LHCN-M2 (cell line): Measurements from ENCODE around the gene MEGF11. TPM values are rescaled to one million over a fixed set of nuclear protein-coding genes. Genes with fewer than 3 reads are reported as not detected.

Source experiments
- DNase-seq: peaks from one replicate; pipeline ENCODE4 v3.0.0-alpha.2; 2012; ENCODE audit warnings: low read depth
- polyA plus RNA-seq: library from polyadenylated mRNA; unstranded; fragments of >200 nt; gene quantifications from one replicate; pipeline ENCODE4 v1.2.1, GENCODE V29; 2012; ENCODE audit warnings: missing spikeins
- total RNA-seq: library from RNA; depleted of rRNA; stranded (reverse); fragments of >200 nt; gene quantifications from 2 replicates; pipeline ENCODE4 v1.2.3, GENCODE V29; 2014; rRNA removed

Gene MEGF11
- not detected in 2 replicates for total RNA-seq
- 0.10 TPM for polyA plus RNA-seq

DNA sequence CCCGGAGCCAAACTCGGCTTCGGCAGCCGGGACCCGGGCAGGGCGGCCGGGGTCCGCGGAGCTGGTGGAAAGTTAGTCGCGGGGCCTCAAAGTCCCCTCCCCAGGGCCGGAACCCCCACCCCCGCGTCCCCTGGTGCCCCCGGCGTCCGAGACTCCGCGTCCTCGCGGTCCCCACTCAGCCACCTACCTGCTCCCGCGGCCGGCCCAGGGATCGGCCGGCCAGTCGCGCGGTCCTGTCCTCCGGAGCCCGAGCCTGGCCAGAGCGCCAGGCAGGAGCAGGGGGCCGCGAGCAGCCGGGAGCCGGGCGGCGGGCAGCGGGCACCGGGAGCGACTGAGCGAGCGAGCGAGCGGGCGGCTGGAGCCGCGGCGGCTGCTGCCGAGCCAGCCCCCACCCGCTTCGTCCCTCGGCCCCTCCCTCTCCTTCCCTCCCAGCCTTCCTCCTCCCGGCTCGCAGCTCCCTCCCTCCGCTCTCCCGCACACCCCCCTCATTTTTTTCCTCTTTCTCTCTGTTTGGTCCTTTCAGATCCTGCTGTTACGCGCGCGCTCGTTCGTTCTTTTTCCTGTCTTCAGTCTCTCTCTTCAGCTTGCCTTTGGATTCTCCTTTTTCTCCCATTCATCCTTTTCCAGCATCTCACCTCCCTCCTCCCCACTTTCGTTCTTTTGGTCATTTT lies at the start of gene MEGF11:
MEGF11 (minus strand) TSS at position 333 of the 671 bp plus-strand sequence. CDS start 125,347 bp downstream, outside the sequence.
- DNase-seq: no peak

DNA sequence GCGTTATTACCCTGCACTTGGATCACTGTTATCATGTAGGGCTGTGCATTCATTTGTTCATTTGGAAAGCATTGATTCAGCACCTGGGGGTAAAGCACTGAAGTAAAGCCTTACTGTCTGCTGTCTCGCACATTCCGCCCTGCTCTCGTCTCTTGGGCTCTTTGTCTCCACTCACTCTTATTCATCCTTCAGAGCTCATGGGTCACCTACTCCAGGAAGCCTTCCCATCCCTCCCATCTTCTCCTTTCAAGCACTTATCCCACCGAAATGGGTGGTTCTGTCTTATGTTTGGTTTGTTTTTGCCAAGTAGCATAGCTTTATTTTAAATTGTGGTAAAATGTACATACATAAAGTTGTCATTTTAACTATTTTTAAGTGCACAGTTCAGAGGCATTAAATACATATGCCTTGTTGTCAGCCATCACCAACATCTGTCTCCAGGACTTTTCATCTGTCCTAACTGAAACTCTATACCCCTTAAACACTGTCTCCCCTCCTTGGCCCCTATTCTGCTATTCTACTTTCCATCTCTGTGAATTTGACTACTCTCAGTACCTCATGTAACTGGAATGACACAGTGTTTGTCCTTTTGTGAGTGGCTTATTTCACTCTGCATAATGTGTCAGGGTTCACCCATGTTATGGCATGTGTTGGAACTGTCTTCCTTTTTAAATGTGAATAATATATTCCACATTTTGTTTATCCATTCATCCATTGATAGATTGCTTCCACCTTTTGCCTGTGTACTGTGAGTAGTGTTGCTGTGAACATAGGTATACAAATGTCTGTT lies 49.1 kb upstream of the MEGF11 start:
- no peak for DNase-seq

DNA sequence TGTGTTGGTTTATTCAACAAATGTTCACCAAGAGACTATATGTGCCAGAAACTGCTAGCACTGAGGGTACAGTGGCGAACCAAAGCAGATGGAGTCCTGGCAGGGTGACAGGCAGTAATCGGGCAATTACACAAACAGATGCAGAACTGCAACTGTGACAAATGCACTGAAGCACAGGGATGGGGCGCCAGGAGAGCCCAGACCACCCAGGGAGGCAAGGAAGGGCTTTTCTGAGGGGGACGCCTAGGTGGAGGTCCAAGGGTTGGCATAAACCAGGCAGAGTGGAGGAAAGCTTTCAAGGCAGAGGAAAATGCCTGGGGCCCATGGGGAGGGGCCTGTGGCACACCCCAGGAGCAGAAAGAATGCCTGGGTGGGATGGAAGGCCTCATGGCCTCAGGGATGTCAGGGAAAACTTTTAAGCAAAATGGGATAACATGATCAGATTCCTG lies 45.3 kb upstream of the MEGF11 start:
- DNase-seq: no peak

DNA sequence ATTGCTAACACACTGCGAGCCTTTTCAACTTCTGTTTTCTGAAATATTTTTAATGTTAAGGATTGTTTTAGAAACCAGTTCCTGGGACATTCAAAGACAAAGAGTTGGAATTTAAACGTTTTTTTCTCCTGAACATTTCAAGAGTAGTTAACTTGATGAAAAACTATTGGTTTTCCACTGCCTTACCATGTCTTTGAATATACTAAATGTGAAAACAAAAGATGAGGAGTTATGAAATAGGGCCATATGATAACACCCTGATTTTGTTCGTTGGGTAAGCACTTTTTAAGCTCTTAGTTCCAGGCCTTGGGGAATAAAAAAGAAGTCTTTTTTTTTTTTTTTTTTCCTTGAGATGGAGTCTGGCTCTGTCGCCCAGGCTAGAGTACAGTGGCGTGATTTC lies 42.6 kb upstream of the MEGF11 start:
- no peak for DNase-seq

DNA sequence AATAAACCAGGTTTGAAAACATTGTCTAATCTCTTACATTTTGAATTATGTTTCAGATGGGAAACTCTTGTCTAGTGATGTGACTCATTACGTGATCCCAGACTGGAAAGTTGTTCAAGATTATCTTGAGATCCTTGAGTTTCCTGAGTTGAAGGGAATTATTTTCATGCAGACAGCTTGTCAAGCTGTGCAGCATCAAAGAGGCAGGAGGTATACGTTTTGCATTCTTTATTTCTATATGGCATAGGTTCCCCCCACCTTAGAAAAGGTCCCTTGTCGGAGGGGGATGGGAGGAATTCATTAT lies 41.3 kb upstream of the MEGF11 start:
- DNase-seq: peak; percentile 39

DNA sequence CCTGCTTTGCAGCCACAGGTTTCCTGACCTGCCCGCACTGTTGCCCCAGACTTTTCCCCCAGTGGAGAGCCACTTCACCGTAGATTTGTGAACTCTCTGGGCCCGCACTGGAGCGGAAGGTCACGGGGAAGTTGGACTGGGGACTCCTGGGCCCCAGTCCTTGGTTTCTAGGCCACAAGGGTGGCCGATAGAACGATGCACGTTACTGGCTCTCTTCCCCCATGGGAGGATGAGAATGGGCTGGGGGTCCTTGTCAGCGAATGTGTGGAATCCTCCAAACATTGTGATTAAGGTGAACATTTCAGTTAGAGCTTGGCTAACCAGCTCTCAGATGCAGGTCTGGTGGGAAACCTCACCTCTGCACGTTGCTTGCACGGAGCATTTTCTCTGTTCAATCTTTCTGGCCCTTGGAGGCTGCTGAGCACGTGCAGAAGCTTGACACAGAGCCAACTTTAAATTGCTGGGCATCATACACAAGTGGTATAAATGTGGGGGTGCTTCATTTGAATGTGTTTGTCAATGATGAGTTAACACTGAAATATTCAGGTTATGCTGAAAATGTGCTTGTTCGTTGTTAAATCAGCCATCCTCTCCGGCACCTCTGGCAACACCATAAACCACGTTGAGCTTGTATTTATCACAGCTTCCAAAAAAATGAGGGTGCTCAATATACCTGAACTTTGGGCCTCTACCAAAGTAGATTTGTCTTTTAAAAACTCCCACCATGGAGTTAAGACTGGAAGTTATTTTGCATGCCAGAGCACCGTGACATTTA lies 40.8 kb upstream of the MEGF11 start:
- peak; percentile 81 for DNase-seq

DNA sequence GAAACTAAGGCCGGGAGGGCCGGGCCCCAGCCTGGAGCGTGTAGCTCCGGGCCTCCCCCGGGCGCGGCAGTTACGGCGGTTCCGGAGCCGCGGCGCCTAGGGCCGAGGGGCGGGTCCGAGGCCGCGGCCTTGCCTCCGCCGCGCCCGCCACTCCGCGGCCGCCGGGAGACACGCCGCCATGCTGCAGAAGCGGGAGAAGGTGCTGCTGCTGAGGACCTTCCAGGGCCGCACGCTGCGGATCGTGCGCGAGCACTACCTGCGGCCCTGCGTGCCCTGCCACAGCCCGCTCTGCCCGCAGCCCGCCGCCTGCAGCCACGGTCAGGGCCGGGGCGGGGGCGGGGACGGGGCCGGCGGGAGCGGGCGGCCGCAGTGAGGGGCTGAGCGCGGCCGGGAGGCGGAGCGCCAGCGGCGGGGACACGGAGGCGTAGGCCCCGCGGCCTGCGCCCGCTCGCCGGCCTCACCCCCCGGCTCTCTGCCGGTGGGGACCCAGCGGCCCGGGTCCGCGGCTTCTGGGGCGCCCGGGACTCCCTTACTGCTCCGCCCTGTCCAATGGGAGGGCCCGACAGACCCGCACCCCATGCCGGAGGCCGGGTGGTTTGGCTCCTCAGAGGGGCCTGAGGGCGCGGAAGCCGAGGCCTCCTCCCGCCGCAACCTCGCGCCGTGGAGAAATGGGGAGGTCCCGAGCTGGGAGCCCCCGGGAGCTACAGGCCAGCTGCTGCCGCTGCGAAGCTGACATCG lies 40.0 kb upstream of the MEGF11 start, which contains the start of gene DIS3L:
DIS3L (plus strand) TSS at position 150 of the 738 bp plus-strand sequence; CDS start at position 179, 29 bp downstream.
- DNase-seq: peak; percentile 39

DNA sequence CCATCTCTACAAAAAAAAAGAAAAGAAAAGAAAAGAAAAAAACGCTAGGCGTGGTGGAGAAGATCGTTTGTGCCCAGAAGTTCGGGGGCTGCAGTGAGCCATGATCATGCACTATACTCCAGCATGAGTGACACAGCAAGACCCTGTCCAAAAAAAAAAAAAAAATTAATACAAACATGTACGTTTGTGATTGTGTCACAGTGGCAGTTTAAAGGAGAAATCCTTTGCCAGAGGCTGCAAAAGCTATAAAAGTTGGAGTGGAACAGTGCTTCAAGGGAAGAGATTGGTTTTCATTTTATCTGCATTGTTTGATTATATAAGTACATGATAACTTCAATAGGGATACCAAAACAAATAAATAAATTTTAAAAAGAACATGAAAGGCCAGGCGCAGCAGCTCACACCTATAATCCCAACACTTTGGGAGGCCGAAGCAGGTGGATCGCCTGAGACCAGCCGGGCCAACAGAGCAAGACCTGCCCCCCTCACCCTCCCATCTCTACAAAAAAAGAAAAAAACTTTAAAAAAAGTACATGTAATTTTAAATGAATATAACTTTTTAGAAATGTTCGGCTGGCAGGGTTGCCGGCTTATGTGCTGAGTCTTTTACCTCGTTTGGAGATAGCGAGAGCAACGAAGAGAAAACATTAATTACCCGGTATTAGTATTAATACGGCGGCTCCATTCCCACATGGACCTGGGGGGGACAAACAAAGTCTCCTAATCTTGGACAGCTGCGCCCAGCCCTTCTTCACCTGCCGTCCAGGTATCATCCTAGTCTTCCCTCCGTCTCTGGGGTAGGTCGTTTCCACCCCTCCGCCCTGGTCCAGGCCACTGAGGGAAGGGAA lies 39.2 kb upstream of the MEGF11 start:
- no peak for DNase-seq

DNA sequence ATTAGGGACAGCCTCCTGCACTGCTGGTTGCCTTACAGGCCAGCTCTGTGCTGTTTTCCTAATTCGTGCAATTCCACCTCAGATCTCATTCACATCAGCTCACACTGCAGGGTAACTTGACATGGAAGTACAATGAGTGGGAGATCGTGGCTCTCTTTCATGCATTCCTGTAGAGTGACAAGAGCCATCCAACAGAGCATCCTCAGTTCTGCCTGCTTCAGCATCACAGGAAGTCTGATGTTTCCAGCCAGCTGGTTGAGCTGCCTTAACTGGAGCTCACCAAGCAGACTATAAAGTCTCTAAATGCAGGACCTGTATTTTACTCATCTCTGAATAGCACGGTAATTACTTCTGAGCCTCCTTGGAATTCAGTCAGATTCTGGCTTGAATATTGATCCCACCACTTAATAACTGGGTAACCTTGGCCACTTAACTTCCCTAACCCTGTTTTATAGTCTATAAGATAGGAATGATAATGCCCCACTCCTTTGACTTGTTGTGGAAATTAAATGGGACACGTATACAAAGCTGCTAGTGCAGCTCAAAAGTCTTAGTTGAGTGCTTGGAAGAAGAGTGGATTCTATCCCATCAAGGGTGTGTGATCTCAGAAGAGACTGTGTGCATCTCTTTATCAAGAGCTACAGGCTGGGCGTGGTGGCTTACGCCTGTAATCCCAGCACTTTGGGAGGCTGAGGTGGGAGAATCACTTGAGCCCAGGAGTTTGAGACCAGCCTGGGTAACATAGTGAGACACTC lies 38.4 kb upstream of the MEGF11 start:
- peak; percentile 31 for DNase-seq

DNA sequence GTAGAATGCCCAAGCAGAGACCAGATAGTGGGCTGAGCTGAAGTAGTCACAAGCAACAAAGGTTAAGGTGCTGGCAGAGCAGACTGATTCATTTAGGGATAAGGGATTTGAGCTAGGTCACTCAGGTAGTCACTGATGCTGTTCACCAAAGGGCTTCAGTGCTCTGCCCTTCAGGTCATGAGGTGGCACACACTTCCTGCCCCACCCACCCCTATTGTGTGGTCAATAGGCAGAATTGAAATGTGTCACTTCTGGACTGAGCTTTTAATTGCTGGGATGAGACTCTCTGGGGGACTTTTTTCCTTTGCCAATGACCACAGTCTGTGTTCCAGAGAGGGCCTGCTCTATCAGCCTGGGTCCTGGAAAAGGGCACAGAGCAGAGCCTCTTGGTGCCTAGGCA lies 37.0 kb upstream of the MEGF11 start:
- no peak for DNase-seq

DNA sequence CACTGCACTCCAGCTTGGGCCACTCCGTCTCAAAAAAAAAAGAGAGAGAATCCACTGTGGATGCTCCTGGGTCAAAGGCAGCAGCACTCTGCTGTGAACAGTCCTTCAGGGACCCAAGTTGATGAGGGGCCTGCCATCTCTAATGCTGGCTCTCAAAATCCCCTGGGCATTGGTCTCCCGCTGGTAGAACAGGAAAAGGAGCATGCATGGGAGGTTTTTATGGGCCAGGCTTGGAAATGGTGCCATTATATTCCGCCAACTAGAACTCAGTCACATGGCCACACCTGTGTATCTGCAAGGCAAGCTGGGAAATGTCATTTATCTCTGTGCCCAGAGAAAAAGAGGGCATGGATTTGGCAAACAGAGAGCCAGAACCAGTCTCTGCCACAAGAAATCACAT lies 36.5 kb upstream of the MEGF11 start:
- no peak for DNase-seq

DNA sequence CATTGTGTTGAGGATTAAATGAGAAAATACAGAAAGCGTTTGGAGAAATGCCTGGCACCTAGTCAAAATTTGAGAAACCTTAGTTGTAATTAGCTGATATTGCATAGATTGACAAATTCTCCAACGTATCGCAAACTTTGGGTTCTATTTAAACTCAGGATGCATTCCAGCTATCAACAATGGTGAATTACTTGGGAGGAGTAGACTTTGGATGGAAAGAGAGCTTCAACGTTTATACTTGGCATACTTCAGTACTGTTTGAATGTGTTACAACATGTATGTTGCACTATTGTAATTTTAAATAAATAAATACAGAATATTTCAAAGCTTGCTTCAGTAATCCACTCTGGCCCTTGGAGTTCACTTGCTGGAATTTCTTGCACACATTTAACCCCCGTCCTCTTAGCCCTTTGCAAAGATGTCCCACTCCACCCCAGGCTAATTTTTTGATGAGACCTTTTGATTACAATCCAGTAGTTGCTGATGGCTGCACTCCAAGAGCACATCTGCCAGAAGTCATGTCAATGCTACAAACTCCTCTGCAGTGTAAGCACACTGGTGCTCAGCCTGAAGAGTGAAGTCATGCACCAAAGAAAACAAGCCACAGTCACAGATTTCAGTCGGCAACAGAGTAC lies 35.1 kb upstream of the MEGF11 start:
- no peak for DNase-seq

DNA sequence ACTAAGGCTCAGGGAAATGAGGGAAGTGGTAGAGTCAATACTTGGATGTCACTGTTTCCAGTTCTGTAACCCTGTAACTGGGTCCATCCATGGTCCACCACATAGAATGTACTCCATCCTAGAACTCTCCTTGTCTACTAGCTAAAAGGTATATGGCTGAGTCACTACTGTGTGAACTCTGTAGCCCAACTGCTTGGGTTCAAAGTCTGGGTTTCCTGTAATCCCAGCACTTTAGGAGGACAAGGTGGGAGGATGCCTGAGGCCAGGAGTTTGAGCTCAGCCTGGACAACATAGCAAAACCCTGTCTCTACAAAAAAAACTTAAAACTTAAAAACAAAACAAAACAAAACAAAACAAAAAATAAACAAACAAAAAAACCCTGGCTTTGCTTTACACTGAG lies 34.5 kb upstream of the MEGF11 start:
- no peak for DNase-seq

DNA sequence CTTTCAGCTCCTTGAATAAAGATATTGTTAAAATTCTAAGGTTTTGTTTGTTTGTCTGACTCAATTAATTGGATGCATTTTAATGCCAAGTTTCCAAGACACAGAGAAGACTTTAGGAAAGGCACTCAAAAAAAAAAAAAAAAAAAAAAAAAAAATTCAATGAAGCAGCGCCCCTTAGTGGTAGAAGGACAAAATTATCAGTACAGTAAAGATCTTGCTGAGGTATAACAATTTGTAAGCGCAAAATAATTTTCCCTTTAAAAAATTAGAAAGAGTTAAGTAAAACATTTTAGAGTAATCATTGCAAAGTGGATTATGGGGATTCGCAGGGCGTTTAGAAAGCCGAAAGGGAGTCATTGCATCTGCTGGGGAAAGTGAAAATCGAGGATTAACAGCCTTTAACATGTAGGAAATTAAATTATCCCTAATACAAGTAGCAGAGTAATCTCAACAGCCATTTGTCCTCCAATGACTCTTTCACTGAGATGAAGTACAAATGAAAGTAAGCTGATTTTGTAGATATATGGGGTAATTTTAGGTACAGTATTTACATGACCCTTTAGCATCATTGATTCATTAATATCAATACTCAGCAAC lies 34.0 kb upstream of the MEGF11 start:
- DNase-seq: peak; percentile 38

DNA sequence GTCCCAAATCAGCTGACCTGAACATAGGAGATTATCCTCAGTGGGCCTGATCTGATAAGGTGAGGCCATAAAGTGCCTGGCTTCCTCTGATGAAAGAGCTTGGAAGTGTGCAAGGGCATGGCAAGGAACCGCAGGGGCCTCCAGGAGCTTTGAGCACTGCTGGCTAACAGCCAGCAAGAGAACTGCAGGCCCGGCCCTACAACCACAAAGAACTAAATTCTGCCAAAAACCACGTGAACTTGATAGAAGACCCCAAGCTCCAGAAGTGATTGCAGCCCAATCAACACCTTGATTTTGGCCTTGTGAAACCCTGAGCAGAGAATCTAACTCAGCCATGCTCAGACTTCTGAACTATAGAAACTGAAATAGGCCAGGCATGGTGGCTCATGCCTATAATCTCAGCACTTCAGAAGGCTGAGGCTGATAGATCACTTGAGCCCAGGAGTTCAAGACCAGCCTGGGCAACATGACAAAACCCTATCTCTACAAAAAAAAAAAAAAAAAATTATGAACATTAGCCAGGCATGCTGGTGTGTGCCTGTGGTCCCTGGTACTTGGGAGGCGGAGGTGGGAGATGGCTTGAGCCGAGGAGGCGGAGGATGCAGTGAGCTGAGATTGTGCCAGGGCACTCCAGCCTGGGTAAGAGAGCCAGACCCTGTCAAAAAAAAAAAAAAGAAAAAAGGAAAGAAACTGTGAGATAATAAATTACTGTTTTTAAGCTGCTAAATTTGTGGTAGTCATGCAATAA lies 32.2 kb upstream of the MEGF11 start:
- DNase-seq: no peak

DNA sequence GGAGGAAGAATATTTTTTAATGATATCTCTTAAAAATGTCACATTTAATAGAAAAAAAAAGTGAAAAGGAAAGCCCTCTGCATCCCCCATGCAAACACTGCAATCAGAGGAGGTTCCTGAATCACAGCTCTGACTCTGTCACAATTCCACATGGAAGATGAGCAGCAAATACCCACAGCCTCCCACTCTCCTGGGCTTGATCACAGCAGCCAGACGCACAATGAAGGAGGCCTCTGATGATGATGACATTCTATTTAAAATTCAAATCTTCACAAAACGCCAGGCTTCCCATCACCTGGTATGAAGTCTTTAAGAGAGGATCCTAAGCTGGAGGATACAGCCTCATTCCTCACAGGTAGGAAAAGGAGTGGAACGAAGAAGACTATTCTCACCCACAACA lies 30.7 kb upstream of the MEGF11 start:
- DNase-seq: no peak

DNA sequence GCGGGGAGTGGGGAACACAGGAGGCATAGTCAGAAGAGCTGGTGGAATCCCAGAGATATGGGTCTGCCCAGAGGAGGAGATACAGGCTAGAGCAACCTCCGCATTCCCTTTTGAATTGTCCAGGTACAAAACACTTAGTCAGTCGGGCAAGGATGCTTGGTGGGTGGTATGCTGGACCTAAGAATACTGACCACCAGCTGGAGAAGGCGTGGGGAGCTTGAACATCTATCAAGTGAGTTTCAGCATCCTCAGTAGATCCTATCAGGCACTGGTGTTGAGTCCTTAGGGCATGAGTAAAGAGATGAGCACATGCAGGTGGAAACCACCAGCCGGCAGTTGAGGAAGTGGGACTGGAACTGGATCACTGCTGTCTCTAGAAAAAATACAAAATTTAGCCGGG lies 25.1 kb upstream of the MEGF11 start:
- no peak for DNase-seq

DNA sequence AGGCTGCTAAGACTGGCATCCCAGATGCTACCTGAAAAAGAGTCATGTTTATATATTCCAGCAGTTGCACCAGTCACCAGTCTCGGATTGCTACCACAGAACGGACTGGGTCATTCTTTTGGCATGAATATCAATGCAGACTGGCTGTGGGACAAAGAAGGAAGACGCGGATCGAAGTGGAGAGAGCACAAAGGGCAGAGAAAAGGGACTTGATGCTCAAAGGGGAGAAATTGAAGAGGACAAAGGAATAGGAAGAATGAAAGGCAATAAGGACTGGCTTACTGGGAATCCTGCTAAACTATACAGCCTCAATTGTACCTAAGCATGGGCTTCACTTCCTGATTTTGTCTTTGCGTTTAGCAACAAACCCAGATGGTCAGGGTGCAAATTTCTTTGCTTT lies 24.5 kb upstream of the MEGF11 start:
- no peak for DNase-seq
